GM12801 (cell line): ENCODE results near the gene LYZL1.

ENCODE experiments used
- TF ChIP-seq, protein P1 (sequence below): IDR thresholded peaks from one replicate; pipeline ENCODE4 v1.5.1; 2011; ENCODE audit warnings: control low read depth; ENCODE audit not compliant: insufficient read length; ENCODE audit errors: extremely low read depth

The LYZL1 gene

DNA sequence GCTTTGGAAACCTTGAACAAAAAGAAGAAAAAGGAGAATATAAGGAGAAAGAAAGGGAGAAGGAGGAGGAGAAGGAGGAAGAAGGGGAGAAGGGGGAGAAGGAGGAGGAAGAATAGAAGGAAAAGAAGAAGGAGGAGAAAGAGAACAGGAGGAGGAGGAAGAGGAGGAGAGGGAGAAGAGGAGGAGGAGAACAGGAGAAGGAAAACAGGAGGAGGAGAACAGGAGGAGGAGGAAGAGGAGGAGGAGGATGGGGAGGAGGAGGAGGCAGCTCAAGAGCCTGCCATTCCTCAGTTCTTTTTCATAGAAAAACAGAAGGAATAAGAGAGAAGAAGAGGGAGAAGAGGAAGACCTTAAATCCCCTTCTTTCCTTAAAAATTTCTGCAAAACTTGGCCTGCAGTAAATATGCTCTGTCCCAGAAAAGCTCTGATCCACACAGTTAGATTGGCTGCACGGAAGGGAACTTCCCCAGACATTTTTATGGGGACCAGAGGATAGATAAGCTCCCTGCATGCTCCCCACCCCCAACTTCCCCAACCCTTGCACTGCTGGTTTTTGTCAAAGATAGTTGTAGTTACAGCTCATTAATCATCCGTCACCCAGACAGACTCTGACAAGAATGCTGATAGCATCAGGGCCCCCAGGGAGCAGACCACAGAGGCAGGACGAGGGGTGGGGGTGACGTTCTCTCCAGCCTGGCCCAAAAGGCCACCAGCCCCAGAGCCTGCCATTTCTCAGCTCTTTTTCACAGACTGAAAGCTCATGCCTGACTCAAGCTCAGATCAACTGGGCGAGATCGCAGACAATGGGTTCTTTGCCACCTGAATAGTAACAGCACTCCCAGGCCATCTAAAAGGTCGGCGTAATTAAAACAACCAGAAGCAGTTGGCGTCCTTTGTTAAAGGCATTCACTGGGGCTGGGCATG, 34.5 kb upstream of the LYZL1 start:
- TF ChIP-seq, protein P1, sequence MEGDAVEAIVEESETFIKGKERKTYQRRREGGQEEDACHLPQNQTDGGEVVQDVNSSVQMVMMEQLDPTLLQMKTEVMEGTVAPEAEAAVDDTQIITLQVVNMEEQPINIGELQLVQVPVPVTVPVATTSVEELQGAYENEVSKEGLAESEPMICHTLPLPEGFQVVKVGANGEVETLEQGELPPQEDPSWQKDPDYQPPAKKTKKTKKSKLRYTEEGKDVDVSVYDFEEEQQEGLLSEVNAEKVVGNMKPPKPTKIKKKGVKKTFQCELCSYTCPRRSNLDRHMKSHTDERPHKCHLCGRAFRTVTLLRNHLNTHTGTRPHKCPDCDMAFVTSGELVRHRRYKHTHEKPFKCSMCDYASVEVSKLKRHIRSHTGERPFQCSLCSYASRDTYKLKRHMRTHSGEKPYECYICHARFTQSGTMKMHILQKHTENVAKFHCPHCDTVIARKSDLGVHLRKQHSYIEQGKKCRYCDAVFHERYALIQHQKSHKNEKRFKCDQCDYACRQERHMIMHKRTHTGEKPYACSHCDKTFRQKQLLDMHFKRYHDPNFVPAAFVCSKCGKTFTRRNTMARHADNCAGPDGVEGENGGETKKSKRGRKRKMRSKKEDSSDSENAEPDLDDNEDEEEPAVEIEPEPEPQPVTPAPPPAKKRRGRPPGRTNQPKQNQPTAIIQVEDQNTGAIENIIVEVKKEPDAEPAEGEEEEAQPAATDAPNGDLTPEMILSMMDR, result no peak

DNA sequence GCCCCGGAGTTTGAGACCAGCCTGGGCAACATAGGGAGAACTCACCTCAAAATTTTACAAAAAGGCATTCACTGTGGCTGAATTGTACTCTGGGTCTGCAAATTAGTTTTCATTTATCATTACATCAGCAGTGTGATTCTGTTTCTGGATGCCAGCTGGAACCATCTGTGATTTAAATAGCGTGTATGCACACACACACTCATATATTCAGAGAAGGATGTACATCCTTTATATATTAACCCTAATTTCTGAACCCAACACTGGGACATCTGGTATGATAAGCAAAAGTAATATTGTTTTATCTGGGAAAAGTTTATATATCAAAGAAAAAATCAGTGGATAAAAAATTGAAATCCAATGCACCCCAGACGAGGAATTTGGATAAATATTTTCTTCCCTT, 33.8 kb upstream of the LYZL1 start:
- TF ChIP-seq, protein P1, result no peak

DNA sequence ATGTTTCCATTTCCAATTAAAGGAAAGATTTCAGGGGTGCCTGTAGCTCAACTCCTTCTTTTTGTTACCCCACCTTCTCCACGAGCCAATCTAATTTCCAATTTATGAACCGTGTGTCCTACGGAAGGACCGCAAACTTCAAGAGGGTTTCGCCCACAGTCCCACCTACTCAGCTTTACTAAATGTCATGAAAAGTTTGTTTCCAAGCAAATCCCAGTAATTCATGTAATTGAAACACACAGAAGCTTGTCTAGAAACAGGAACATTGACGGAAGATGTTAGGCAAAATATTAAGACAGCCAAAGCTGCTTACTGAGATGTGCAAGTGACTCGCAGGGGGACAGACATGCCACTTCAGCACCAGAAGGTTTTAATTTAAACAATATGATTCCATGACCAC, 32.9 kb upstream of the LYZL1 start:
- TF ChIP-seq, protein P1, result no peak

DNA sequence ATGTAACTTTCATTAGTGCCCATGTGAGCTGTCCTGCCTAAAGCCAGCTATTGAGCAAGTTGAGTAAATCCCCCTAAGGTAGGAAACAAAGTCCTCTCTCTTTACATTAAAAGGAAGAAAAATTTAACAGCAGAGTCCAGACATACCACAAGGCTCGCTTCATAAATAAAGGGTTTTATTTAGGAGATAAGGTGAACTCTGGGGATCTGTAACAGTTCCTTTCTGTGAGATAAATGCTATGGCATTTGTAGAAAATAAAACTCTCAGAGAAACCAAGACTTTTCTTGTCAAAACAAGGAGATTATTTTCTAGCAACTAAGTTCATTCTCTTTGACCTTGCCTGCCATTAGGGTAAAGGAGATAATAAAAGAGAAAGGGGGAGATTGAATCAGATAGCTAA, 32.3 kb upstream of the LYZL1 start:
- TF ChIP-seq, protein P1, result no peak

DNA sequence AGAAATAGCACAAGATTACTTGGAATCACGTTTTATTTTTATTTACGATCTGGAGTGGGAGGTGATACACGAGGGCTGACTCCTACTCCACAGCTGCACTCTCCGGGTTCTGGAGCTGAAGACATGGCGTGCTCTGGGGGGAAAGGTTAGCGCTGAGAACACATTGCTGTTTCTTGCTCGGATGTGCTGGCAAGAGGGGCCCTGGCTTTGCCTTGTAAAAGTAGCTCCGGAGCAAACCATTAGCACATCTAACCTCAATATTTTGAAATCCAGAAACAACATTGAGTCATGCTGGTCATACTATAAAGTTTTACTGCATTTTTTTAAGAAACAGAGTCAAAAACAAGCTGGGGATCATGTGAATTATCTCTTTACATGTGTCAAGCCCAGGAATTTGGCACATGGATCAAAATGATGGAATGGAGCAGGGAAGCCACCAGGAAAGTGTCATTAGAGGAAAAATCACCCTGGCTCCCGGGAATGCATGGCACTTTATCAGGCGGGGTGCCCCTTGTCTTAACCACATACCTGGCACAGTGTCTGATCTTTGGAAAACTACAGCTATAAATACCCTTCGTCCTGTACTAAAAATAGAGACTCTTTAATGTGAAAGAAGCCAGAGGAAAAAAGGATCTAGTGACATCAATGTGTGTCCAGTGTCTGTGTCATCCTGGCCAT, 31.6 kb upstream of the LYZL1 start:
- TF ChIP-seq, protein P1, result no peak

DNA sequence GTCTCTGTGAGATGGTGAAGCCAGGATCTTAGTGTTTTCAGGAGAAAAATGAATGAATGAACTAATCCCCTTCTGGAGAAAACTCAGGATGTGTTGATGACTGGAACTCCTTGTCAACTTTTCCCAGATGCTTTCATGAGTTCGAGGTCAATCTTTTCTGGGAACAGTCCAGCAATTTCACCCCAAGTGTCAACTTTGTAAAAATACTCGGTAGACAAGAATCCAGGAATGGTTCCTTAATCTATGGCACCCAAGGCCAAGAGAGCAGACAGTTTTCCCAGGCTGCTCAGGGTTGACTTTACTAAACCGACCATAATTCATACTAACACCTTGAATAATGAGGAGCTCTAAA, 31.1 kb upstream of the LYZL1 start:
- TF ChIP-seq, protein P1, result no peak

DNA sequence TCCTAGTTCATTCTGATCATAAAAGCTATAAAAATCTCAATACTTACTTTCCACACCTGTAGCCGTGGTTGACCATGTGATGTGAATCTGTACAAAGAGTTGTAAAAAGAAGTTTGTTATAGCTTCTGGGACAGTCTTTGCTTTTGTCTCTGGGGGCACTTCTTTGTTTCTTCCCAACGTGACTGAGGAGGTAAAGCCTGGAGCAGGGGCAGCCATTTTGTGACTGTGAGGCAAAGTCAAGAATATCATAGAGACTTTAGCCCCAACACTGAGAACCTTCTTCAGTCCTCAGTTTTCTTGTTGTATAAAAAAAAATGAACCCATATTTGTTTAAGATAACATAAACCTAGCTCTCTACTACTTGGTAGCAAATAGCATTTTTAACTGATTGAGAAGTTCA, 29.4 kb upstream of the LYZL1 start:
- TF ChIP-seq, protein P1, result no peak
